NT2/D1 (cell line): ENCODE results near the gene C3orf62.

Source experiments
- SUZ12 ChIP-seq: IDR thresholded peaks from 2 replicates; pipeline ENCODE4 v1.6.1; 2011; ENCODE audit not compliant: insufficient read length, insufficient read depth; ENCODE audit errors: extremely low read depth
- YY1 ChIP-seq: IDR thresholded peaks from 2 replicates; pipeline ENCODE4 v1.6.1; 2011; ENCODE audit not compliant: insufficient read length, insufficient read depth

- TF ChIP-seq YY1 (no peak), SUZ12 (no peak)
Measured at GRCh38 chr3:49238274-49239127, 38.5 kb downstream of the C3orf62 start.
